NCI-H2029 treated with DMSO at 0.1 percent for 48 hours (cell line): ENCODE results near the gene MAP2K5.
A peak's percentile ranks its signal among the peaks of the same experiment; 100 is the strongest.
"Not testable (repeated sequence)": the region's sequence is repeated elsewhere in the genome, so short reads cannot be mapped to it uniquely, and the experiment has no call there.

Source experiments
- DNase-seq: peaks from one replicate; lab custom pipeline; 2025; lab: John Stamatoyannopoulos, UW

Gene MAP2K5

GRCh38 chr15:67601073-67601472, 58.6 kb downstream of the MAP2K5 start:
- no peak for DNase-seq

DNA sequence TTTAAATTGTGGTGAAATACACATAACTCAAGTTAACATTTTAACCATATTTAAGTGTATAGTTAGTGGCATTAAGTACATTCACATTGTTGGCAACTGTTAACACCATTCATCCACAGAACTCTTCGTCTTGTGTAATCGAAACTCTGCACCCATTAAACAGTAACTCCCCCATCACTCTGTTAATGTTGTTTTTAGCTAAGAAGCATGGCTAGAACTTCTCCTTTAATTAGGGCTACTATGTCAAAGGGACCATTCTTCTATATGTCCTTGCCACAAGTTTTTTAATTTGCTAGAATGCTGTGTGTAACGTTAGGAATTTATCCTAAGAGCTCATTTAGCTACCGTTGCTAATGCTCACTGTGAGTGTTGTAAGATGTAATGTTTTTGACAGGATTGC, 60.6 kb downstream of the MAP2K5 start:
- no peak for DNase-seq

- no peak for DNase-seq
Measured at GRCh38 chr15:67605871-67606270, 63.4 kb downstream of the MAP2K5 start.

GRCh38 chr15:67606742-67607141, 64.2 kb downstream of the MAP2K5 start:
- no peak for DNase-seq

DNA sequence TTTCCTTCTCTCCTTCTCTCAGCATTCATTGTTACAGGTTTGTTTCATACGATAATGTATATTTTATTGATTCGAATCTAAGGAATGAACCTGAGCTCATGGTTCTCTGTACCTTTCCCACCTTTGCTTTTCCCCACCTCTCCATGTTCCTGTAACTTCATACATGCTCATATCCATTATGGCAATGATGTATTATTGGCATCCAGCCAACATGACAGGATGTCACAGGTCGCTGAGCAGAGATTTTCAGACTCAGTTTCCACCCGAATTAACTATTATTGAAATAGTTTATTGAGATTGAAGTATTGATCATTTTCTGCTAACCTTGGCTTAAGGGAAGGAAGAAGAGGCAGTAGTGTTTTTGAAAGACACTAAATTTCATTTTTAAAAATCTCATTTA, 64.8 kb downstream of the MAP2K5 start:
- no peak for DNase-seq

DNA sequence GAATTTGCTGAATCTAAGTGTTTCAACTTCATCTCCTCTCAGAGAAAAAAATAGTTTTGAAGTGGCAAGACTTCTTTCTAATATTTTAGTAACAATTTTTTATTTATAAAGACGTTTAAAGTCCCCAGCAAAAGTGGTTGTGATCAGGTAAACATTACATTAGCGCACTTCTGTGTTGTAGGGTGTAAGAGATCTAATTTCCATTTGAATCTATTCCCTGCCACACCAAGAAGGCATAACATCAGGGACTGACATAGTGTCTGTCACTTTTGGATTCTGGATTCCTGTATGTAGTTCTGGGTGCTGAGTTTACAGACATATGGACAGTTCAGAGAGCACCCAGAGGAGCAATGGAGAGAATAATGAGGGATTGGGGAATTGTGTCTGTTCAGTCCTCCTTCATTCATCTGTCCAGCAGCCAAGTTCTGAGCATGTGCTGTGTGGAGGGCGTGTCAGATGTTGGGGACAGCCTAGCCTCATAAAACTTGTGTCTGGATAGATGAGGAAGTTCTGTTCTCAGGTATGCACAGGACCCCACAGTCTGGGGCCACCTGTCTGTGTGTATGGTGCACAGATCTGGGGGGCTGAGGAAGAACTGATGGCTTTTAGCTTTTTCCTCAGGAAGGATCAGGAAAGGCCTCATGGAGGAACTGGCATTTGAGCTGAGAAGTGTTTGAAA, 65.6 kb downstream of the MAP2K5 start:
- no peak for DNase-seq

DNA sequence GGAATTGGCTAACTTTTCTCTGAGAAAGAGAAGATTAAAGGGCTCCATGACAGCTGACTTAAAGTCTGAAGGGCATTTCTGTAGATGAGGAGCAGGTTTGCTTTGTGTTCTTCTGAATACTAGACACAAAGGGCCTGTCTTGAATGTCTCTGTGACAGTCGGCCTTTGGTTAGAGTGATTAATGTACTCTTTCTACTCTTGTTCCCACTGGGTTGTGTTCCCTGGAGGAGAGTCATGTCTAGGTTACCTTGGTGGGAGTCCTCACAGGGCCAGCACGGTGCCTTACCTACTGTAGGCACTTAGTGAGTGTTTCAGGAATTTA, 66.1 kb downstream of the MAP2K5 start:
- no peak for DNase-seq

- DNase-seq = no peak
Measured at GRCh38 chr15:67611370-67612369, 69.2 kb downstream of the MAP2K5 start.

DNA sequence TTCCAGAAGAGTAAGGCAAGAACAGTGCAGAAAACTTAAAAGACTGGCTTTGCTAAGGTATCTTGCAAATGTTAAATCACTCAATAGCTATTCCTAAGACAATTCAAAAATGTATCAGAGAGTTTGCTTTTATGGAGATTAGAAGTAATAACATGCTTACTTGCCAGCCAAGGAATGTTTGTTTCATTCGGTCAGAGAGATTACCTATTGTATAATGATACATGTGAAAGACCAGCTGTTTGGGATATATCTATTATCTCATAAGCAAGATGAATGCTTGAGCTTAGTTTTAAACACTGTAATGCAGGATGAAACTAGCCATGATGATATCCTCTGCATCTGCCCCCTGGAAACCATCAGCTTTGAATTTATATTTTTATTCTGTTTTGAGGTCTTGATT, 70.7 kb downstream of the MAP2K5 start:
- DNase-seq = no peak

DNA sequence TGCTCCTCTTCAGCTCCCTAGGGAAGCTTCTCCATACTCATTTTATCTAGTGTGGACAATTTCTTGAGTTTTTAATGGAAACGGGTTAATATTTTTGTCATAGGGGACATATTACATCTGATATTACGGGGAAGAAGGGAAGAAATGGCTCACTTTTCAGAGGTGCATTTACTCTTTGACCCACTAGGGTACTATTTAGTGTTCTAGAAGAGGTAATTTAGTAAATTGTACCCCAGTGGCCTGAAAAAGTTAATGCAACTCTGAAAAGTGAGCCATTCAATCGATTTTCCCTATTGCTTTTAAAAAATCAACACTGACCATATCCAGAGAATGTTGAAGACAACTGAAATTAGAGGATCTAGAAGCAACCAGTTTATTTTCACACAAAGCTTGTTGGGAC, 71.2 kb downstream of the MAP2K5 start:
- DNase-seq = no peak

DNA sequence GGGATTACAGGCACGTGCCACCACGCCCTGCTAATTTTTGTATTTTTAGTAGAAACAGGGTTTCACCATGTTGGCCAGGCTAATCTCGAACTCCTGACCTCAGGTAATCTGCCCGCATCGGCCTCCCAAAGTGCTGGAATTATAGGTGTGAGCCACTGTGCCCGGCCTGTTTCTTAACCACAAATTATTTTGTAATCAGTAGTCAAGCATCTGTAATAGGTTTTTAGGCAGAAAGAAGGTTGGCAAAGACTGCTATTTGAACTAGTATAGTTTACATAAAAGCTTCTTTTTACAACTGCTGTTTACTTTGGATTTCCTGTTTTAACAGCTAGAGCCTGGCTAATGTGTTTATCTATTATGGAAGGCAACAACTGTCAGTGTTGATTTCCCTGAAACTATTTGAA, 72.6 kb downstream of the MAP2K5 start:
- DNase-seq = peak; percentile 7

DNA sequence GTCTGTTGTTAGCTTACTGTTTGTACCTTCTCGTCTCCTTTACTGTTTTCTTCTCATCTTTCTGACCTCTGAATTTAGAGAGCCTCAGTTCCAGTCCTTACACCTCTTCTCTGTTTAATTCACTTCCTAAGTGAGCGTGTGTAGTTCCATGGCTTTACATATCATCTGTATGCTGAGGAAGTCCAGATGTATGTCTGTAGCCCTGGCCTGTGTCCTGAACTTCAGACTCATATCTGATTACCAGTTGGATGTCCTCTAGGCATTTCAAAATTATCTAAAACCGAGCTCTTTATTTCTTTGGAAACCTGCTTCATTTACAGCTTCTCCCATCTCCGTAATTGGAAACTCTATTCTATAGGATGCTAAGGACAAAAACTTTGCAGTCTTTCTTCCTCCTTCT, 75.8 kb downstream of the MAP2K5 start:
- DNase-seq = no peak

GRCh38 chr15:67622110-67622509, 79.6 kb downstream of the MAP2K5 start:
- no peak for DNase-seq

DNA sequence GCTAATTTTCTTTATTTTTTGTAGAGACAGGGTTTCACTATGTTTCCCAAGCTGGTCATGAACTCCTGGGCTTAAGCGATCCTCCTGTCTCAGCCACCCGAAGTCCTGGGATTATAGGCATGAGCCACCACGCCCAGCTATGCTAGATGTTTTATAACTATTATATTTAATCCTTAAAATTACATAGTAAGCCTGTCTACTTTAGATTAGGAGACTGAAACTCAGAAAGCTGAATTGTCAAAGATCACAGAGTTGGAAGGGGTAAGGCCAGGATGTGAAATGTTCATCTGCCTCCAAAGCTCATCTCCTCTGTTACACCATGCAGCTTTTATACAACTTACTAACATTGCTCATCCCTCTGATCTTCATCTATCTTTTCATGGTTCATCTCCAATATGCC, 89.8 kb downstream of the MAP2K5 start:
- no peak for DNase-seq

GRCh38 chr15:67635950-67636349, 93.4 kb downstream of the MAP2K5 start:
- not testable (repeated sequence) for DNase-seq

DNA sequence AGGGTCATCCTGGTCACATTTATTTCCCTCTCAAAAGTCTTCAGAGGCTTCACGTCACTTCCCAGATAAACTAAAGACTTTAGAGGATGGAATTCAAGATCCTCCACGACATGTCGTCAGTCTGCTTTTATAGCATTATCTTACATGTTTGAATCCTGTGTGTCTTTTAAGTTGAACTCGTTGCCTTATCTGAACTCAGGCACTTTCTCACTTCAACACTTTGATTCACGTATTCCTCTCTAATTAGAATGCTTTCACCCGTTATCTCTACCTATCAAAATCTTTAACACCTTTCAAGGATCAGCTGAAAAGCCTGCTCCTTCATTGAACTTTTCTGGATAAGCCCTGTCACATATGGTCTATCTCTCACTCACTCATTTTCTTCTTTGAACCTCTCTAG, 97.1 kb downstream of the MAP2K5 start:
- DNase-seq = no peak

DNA sequence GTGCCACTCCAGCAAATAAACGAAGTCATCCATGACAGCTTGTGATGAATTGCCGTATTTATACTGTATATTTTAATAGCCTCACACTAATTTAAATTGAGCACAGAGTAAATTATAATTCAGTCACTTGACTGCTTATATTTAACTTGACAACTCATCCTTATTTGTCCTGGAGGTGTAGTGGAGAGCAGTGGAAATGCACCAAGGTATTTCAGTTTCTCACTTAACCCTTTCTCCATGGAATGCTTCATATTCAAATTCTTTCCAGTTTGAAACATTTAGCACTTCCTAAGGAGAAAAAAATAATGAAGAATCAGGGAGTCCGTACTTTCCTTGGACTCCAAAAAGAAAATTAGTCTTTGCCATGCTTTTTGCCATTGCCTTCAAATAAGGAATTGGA, 99.0 kb downstream of the MAP2K5 start:
- DNase-seq = no peak

- DNase-seq = no peak
Measured at GRCh38 chr15:67646847-67647246, 104.3 kb downstream of the MAP2K5 start.

- no peak for DNase-seq
Measured at GRCh38 chr15:67652586-67652985, 110.1 kb downstream of the MAP2K5 start.

GRCh38 chr15:67660446-67660845, 117.9 kb downstream of the MAP2K5 start:
- no peak for DNase-seq

GRCh38 chr15:67660874-67661606, 118.5 kb downstream of the MAP2K5 start:
- no peak for DNase-seq

- no peak for DNase-seq
Measured at GRCh38 chr15:67670647-67671305, 128.3 kb downstream of the MAP2K5 start.
